Tibial artery (tissue), 4 donors: ENCODE data around the gene LRP6.

Experiments used
- DNase-seq, 2 donors: peaks; one replicate each; pipeline ENCODE4 v3.0.0-alpha.2; 2019
- H3K27ac ChIP-seq, 2 donors: fragments of 200-600 bp; sonication (generic) in 1 of 2; 1 replicate in 1 of 2; 2 replicates in 1 of 2; pipeline ENCODE4 v1.5.1; 2018 to 2019; ENCODE audit warnings: mild to moderate bottlenecking in 1 of 2
- H3K27me3 ChIP-seq, 2 donors: fragments of 200-600 bp; sonication (generic) in 1 of 2; one replicate each; pipeline versions ENCODE4 v1.5.1 to v1.6.0; 2016 to 2019
- H3K36me3 ChIP-seq, 3 donors: fragments of 200-600 bp; sonication (generic) in 2 of 3; one replicate each; pipeline ENCODE4 v1.5.1; 2016 to 2019; ENCODE audit warnings: mild to moderate bottlenecking in 2 of 3
- H3K4me1 ChIP-seq, 4 donors: fragments of 200-600 bp; sonication (generic) in 2 of 4; 1 replicate in 3 of 4; 2 replicates in 1 of 4; pipeline ENCODE4 v1.5.1; 2016 to 2019
- H3K4me3 ChIP-seq, 2 donors: fragments of 200-600 bp; sonication (generic) in 1 of 2; 1 replicate in 1 of 2; 2 replicates in 1 of 2; pipeline ENCODE4 v1.5.1; 2018 to 2019; ENCODE audit warnings: mild to moderate bottlenecking in 2 of 2
- H3K9me3 ChIP-seq, 3 donors: fragments of 200-600 bp; sonication (generic) in 1 of 3; one replicate each; pipeline ENCODE4 v1.5.1; 2016 to 2019
- CTCF ChIP-seq, 2 experiments: fragments of 200-600 bp in 1 of 2; fragments of 450-650 bp in 1 of 2; IDR thresholded peaks; one replicate each; pipeline ENCODE4 v1.5.1; 2017 to 2019; ENCODE audit warnings: antibody characterized with exemption in 2 of 2, mild to moderate bottlenecking in 1 of 2, moderate library complexity in 1 of 2
- intact Hi-C: fragments of 100-400 bp; cut with DNase I; formaldehyde crosslinking; loops from one replicate; pipeline ENCODE4 v1.15.0; 2023; ENCODE audit warnings: low total_unique reads

The LRP6 gene

DNA sequence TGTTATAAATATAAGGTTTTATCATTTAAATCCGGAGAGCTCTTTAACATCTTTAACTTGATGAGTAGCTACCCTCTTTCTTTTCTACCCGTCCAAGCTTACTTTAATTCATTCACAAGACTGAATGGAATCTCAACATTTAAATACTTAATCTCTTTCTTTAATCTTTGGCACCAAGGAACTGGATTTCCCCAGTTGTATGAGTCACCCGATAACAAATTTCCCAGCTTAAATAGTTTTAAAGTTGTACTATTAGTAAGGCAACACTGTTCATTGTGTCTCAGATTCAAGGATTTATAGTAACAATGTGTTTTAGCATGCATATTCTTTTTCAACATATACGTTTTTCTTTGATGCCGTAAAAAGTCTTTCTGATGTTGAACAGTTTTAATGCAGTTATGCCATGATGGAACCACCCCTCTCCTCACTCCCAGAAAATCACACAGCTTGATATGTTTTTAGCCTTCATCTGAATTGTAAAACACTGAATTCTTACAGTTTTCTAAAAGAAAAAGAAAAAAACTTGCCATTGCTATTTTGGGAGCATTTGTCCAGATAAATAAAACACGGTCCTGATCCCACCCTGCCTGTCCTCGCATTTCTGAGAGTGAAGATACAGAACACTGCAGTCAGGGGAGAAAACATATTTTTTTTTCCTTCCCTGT is 16.0 kb upstream of the LRP6 start:
- DNase-seq, result no peak
- TF ChIP-seq CTCF (IDR thresholded peaks at IDR 0.05), result no peak
- no peaks in the 10 kb centered on the region for H3K9me3 ChIP-seq
- H3K27ac ChIP-seq, result no peak overlapping the region
- peaks cover 0 to 19% (median 9%) of the 10 kb centered on the region in 4 donors for H3K4me1 ChIP-seq
- intact Hi-C loops, result no loop called here
- no peaks in the 10 kb centered on the region for H3K27me3 ChIP-seq
- no peaks in the 10 kb centered on the region for H3K36me3 ChIP-seq
- H3K4me3 ChIP-seq, result no peak overlapping the region

DNA sequence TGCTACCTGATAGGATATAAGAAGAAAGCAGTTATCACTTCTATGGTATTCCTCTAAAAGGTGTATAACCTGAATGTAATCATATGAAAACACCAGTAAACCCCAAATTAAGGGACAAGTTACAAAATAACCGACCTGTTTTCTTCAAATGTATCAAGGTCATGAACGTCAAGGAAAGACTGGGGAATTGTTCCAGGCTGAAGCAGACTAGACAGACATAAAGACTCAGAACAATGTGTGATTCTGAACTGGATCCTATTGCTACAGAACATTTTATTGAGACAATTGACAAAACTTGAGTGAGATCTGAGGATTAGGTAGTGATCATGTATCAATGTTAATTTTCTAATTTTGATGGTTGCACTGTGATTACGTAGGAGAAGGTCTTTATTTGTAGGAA is 15.4 kb upstream of the LRP6 start:
- Histone ChIP-seq H3K27me3 (no peaks in the 10 kb centered on the region), H3K4me3 (no peak overlapping the region), H3K4me1 (peaks cover 0 to 19% (median 9%) of the 10 kb centered on the region in 4 donors), H3K27ac (no peak overlapping the region), H3K36me3 (no peaks in the 10 kb centered on the region), H3K9me3 (no peaks in the 10 kb centered on the region)
- no peak for TF ChIP-seq CTCF (IDR thresholded peaks at IDR 0.05)
- DNase-seq, result no peak
- intact Hi-C loops, result no loop called here

- no peak for TF ChIP-seq CTCF (IDR thresholded peaks at IDR 0.05)
- Histone ChIP-seq H3K27me3 (no peaks in the 10 kb centered on the region), H3K9me3 (no peaks in the 10 kb centered on the region), H3K27ac (no peak overlapping the region), H3K4me1 (peaks cover 0 to 19% (median 9%) of the 10 kb centered on the region in 4 donors), H3K36me3 (no peaks in the 10 kb centered on the region), H3K4me3 (no peak overlapping the region)
- intact Hi-C loops, result no loop called here
- DNase-seq, result no peak
Measured at GRCh38 chr12:12281134-12281533, 14.3 kb upstream of the LRP6 start.

DNA sequence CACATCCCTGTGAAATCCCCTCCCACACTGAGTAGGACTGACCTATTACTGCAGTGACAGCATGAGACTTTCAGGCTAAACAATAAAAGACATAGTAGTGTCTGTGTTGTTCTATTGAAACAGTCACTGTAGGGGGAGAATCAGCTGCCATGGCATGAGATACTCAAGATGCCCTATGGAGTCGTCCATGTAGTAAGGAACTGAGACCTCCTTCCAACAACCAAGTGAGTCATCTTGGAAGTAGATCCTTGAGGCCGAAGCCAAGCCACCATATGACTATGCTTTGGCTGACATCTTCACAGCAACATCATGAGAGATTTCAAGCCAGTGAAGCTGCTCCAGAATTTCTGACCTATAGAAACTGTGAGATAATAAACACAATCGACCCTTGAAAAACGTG is 12.1 kb upstream of the LRP6 start:
- no peaks in the 10 kb centered on the region for H3K27me3 ChIP-seq
- H3K4me3 ChIP-seq, result no peak overlapping the region
- peaks cover 0 to 18% (median 9%) of the 10 kb centered on the region in 4 donors for H3K4me1 ChIP-seq
- H3K36me3 ChIP-seq, result no peaks in the 10 kb centered on the region
- TF ChIP-seq CTCF (IDR thresholded peaks at IDR 0.05), result no peak
- H3K27ac ChIP-seq, result no peak overlapping the region
- intact Hi-C loops, result no loop called here
- no peak for DNase-seq
- H3K9me3 ChIP-seq, result no peaks in the 10 kb centered on the region

DNA sequence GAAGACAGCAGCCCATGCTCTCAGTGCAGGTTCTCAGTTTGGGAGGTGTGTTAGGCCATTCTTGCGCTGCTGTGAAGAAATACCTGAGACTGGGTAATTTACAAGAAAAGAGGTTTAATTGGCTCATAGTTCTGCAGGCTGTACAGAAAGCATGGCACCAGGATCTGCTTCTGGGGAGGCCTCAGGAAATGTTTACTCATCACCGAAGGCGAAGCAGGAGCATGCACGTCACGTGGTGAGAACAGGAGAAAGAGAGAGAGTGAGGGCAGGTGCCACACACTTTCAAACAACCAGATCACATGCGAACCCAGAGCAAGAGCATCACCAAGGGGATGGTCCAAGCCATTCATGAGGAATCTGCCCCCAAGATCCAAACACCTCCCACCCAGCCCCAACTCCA is 9.0 kb upstream of the LRP6 start:
- no peak for TF ChIP-seq CTCF (IDR thresholded peaks at IDR 0.05)
- intact Hi-C loops, result no loop called here

More for the DNA sequence above, 9.0 kb upstream of the LRP6 start:
- Histone ChIP-seq H3K4me1 (no peaks in the 10 kb centered on the region), H3K9me3 (no peaks in the 10 kb centered on the region), H3K27ac (no peak overlapping the region), H3K36me3 (no peaks in the 10 kb centered on the region), H3K27me3 (no peaks in the 10 kb centered on the region), H3K4me3 (no peak overlapping the region)
- DNase-seq, result no peak
